ELR (cell line): ENCODE data around the gene CNOT2.
A peak's percentile ranks its signal among the peaks of the same experiment; 100 is the strongest.

Experiments used
- DNase-seq: peaks from one replicate; pipeline ENCODE4 v3.0.0-alpha.2; 2015; ENCODE audit warnings: low read depth

Gene CNOT2

DNA sequence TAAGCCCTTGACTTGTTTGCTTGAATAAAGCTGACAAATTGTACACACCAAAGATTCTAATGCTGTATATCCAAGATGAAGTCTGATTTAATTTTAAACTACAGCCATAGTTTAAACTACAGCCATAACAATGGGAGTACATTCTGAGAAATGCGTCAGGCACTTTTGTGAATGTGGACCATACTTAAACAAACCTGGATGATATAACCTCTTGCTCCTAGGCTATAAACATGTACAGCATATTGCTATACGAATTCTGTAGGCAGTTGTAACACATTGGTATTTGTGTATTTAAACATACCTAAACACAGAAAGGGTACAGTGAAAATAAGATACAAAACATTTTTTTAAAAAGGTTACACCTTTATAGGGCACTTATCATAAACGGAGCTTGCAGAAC is 63.4 kb downstream of the CNOT2 start:
- no peak for DNase-seq

DNA sequence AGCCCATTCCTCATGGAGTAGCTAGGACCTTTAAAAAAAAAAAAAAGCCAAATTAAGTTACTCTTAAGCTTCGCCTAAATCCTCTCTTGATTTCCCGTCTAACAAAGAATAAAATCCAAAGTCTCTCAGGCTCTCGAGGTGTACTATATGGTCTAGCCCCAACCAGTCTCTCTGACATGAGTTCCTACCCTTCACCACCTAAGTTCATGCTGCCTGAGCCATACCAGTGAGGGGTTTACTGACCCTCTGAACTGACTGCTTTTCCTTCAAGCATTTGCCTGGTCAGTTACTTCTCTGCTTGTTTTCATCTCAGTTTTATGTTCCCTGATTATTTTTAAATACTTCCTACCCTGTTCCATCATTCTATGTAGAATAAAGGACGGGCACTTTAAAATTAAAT is 64.6 kb downstream of the CNOT2 start:
- no peak for DNase-seq

- peak; percentile 8 for DNase-seq
Measured at GRCh38 chr12:70309348-70309747, 66.1 kb downstream of the CNOT2 start.

GRCh38 chr12:70314145-70314544 is 70.9 kb downstream of the CNOT2 start:
- no peak for DNase-seq

DNA sequence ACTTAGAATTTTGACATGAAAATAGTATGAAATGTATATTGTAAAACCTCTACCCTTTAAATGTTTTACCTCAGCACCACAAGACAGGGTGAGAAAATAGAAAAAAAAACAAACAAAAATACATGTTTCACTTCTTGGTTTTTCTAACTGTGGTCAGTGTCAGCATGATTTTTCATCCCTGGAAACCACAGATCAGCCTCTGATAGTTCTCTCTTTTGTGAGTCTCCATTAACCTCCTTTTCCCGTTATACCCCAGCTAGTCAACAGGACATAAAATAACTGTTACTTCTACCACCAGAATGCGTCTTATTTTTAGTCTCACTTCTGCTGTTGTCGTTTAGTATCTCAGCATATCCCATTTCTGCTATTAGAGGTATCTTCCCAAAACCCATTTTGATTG is 74.5 kb downstream of the CNOT2 start:
- DNase-seq: no peak

DNA sequence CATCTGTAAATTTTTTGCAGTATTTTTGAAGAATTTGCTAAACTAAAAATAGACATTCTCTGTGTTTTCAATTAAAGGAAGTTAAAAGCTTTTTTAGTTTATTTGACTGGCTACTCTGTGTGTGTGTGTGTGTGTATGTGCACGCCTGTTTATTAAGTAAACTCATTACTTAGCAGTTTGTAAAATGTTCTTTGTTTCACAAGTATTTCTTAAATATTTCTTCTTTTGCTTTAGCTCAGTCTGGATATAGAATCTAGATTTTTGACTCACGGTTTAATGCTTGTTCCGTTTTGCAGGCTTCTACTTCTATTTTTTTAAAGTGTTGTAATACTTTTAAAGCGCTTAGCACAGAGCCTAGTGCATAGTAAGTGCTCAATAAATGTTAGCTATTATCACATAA is 76.4 kb downstream of the CNOT2 start:
- DNase-seq: no peak

DNA sequence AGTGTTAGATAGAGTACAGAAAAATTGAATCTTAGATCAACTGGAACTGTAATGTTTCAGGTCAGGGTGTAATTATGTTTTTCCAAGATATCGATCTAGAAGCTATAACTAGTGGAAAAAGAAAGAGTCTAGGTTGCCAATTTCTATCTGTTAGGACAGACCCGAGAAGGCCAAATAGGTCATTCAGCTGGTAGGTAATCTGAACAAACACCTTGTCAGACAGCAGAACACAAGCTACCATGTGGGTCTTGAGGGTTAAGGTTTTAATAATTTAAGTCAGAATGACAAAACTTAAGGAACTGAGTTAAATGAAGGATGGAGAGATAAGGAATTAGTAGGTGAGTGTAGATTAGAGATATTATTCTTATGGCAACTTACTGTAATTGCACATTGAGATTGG is 78.0 kb downstream of the CNOT2 start:
- DNase-seq: no peak

DNA sequence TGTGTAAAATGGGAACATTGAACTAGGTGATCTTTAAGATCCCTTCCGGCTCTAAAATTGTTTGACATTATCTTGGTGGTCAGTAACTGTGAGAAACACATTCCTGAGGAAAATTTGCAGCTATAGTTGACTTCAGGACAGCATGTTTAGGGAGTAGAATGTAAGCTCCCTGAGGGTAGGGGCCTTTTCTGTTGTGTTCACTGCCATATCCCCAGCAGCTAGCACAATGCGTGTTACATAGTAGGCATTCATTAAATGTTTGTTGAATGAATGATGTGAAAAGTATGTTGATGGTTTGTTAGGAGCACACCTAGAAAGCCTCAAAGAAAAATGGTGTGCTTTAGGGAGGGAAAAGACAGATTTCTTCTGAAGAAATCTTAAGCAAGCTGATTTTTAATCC is 84.3 kb downstream of the CNOT2 start:
- no peak for DNase-seq

DNA sequence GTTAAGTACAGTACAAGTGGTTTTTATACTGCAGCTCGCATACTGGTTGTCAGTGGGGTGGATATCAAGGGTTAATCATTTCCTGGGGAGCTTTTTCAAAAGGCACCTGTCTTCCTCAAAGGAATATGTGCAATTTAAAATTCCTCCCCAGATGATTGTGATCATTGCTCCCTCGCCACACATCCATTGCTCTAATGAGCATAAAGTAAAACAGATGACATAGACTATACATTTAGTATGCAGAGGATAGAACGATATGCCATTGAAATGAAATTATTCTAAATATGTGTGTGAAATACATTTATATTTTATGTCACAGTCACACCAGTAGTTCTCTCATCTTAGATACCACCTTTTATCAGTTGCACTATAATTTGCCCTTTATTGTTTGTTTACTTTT is 86.5 kb downstream of the CNOT2 start:
- DNase-seq: no peak

GRCh38 chr12:70330158-70330557 is 86.9 kb downstream of the CNOT2 start:
- DNase-seq: peak; percentile 5

DNA sequence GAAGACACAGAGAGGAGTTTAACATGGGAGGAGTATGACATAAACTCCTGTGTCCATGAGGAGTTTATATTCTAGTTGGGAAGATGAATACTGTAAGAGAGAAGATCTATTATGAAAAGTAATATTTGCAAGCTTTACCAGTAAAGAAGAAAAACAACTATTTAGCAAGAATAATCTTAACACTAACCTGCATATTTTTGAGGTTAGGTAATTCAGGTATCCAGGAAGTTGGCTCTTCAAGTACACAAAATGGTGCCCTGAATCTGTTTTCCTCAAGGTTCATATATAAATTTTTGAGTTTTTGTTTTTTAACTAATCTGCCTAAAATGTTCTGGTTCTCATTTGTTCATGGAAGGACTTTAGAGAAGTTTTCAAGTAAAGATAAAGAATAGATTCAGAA is 89.0 kb downstream of the CNOT2 start:
- DNase-seq: no peak

- DNase-seq: no peak
Measured at GRCh38 chr12:70334742-70335141, 91.5 kb downstream of the CNOT2 start.

- no peak for DNase-seq
Measured at GRCh38 chr12:70338531-70338930, 95.3 kb downstream of the CNOT2 start.

DNA sequence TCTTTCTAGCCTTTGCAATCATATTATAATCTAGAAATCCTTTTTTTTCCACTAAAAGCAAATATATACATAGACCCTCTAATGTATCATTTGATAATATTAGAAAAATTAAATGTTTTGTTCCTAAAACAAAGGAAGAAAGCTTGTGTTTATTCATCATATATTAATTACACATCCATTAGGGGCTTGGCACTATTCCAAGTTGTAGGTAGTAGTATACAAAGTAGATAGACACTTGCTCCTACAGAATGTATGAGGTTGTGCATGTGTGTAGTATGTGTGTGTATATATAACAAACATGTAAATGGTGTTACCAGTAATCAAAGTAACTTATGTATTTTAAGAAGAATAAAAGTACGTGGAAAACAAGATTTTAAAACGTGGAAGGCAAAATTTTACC is 107.8 kb downstream of the CNOT2 start:
- DNase-seq: no peak

GRCh38 chr12:70353780-70354660 is 110.8 kb downstream of the CNOT2 start:
- no peak for DNase-seq

DNA sequence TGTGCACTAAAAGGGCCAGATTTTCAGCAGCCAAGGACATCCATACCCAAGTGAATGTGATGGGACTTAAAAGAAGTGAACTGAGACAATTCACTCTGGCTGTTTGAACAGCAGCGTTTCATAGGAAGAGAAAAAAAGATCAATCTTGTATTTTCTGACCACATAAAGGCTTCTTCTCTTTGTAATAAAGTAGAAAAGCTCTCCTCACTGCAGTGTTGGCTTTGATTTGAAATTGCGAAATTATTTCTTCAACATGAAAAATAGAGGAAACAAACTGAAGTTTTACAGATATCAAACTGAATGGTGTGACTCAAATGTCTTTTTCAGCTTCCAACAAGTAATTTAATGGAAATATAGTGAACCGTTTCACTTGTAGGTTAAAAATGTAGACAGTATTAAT is 111.6 kb downstream of the CNOT2 start:
- DNase-seq: no peak

GRCh38 chr12:70355972-70356371 is 112.7 kb downstream of the CNOT2 start:
- no peak for DNase-seq

GRCh38 chr12:70359458-70360197 is 116.4 kb downstream of the CNOT2 start:
- DNase-seq: no peak

GRCh38 chr12:70360218-70360617 is 117.0 kb downstream of the CNOT2 start:
- no peak for DNase-seq

GRCh38 chr12:70364695-70365397 is 121.6 kb downstream of the CNOT2 start:
- DNase-seq: no peak

GRCh38 chr12:70365398-70365647 is 122.1 kb downstream of the CNOT2 start:
- no peak for DNase-seq

- DNase-seq: peak; percentile 52
Measured at GRCh38 chr12:70365648-70366518, 122.7 kb downstream of the CNOT2 start, which contains the start of gene KCNMB4. KCNMB4 (plus strand) TSS chr12:70366290; CDS start chr12:70366735, 445 bp downstream.
